ENCODE measurements around the gene RFX4.
A peak's percentile ranks its signal among the peaks of the same experiment; 100 is the strongest.

RFX4 gene

DNA sequence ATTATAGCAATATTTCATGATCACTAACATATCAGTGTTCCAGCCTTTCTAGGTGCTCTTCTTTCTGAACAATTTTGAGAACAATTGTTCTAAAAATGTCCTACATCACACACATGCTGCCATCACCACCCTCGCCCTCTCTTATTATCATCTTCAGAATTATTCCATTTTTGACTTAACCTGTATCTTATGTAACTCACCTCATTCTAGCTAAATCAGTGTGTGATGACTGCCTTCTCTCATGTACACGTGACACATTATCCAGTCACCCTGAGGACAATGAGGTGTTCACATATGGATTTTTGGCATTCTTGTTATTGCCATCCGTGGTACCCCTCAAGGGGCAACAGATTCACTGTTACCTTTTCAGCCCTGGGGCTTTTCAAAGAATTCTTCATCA is 87.3 kb downstream of the RFX4 start:
- Histone ChIP-seq H3K27me3 (no peaks in the 10 kb centered on the region), H3K9me3 (no peaks in the 10 kb centered on the region)

DNA sequence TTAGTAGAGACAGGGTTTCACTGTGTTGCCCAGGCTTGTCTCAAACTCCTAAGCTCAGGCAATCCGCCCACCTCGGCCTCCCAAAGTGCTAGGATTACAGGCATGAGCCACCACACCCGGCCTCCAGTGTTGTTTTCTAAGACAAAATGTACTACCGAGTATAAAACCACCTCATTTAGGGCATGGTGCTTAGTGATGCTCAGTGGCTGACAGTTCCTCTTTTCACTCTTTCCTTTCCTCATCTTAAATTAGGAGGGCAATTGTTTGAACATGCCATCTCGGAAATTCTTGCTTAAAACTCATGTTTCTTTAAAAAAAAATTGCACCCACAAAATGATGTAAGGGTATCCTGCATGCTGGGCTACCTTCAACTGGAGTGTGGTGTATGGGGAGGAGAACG is 89.0 kb downstream of the RFX4 start:
- no peak overlapping the region for H3K4me3 ChIP-seq
- H3K27me3 ChIP-seq = no peaks in the 10 kb centered on the region
- no peaks in the 10 kb centered on the region for H3K9me3 ChIP-seq
- no peaks in the 10 kb centered on the region for H3K36me3 ChIP-seq
- H3K4me2 ChIP-seq = peak overlapping the region; percentile 79
- TF ChIP-seq Cebpa-rat (IDR thresholded peaks at IDR 0.05) = no peak
- H4K20me1 ChIP-seq = no peaks in the 10 kb centered on the region
- H3K9ac ChIP-seq = no peak overlapping the region
- H3K27ac ChIP-seq = no peak overlapping the region
- H3K4me1 ChIP-seq = peaks cover 32% of the 10 kb centered on the region

More for the DNA sequence above, 87.3 kb downstream of the RFX4 start:
- Histone ChIP-seq H3K4me2 (no peak overlapping the region), H3K36me3 (no peaks in the 10 kb centered on the region), H3K9ac (no peak overlapping the region), H4K20me1 (no peaks in the 10 kb centered on the region), H3K27ac (no peak overlapping the region), H3K4me3 (no peak overlapping the region), H3K4me1 (peaks cover 32% of the 10 kb centered on the region)
- TF ChIP-seq Cebpa-rat (IDR thresholded peaks at IDR 0.05) = no peak

DNA sequence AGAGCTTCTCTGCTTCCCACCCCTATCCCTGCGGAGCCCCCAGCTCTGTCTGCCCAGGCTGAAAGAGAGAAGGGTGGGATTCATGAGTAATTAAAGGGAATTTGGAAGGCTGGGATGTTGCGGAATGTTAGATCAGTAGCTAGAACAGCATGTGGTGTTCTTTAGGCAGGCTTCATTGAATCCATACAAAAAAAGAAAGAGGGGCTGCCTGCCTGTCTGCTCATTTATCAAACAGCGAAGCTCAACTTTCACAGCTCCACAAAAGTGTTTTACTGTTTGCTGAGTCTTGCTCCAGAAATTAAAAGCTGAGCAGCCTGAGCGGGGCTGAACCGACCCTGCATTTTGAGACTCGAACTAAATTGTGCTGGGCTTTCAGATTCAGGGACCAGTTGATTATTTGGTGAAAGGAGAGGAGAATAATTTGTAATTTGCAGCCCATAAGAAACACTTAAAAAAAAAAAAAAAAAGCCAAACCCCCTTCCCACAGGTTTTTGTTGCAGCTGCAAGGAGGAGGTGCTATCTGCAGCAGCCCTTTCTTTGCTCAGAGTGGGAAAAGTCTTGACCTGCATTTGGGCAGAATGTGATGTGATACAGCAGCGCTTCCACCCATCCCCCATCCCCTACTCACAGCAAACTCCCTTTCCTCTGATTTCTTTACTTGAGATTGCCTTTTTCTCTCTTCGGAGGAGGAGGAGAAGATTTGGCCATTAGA is 89.7 kb downstream of the RFX4 start:
- Histone ChIP-seq H4K20me1 (no peaks in the 10 kb centered on the region), H3K4me3 (no peak overlapping the region), H3K9me3 (no peaks in the 10 kb centered on the region), H3K9ac (no peak overlapping the region), H3K27me3 (no peaks in the 10 kb centered on the region), H3K27ac (no peak overlapping the region), H3K4me2 (peak overlapping the region; percentile 79), H3K36me3 (no peaks in the 10 kb centered on the region), H3K4me1 (peaks cover 32% of the 10 kb centered on the region)
- TF ChIP-seq Cebpa-rat (IDR thresholded peaks at IDR 0.05) = no peak

DNA sequence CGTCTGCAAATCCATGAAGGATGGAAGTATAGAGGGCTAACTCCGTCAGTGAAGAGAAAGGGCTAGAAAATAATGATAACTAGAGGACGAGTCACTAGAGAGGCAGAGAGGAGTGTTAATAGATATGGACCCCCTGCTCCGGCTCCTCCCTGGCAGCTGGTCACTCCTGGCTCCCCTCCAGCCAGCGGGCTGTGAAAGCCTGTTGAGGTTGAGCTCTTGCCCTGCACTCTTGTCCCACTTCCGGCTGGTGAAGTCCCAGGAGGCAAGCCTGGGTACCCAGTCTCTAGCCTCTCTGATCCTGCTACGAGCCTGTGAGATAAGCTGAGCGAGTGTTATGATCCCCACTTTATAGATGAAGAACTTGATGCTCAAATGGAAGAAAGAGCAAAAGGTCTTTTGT is 90.3 kb downstream of the RFX4 start:
- TF ChIP-seq Cebpa-rat (IDR thresholded peaks at IDR 0.05) = no peak
- Histone ChIP-seq H3K9me3 (no peaks in the 10 kb centered on the region), H3K9ac (no peak overlapping the region), H3K4me2 (peak overlapping the region; percentile 79), H3K27me3 (no peaks in the 10 kb centered on the region), H4K20me1 (no peaks in the 10 kb centered on the region), H3K36me3 (no peaks in the 10 kb centered on the region), H3K4me3 (no peak overlapping the region), H3K27ac (no peak overlapping the region), H3K4me1 (peaks cover 32% of the 10 kb centered on the region)

DNA sequence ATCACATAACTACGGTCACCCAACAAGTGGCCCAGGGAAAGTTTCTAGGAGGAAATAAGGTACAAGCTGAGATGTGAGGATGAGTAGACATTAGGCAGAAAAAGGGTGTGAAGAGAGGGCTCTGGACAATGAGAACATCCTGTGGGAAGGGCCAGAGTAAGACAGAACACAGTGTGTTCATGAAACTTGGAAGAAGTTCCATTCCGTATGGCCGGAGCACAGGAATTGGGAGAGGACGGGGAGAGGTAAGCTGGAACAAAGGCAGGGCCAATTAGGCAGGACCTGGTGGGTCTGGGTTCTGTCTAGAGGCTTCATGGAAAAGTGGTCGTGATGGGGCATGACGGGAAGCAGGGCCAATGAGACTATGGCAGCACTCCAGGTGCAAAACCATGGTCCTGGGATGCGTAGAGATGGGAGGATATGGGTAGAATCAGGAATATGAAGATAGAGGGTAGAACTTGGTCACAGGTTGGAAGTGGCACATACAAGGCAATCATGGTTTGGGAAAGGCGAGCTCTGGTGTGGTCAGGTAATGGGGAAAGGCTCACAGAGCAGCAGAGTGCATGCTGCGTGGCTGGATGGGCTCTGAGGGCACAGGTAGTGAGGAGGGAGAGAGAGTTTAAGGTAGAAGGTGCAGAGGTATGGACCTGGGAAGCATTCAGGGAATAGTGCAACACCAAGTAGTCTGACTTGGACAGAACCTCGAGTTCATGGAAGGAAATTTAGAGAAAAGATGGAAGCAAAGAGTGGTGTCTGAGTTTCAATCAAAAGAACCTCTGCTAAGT is 93.0 kb downstream of the RFX4 start:
- TF ChIP-seq Cebpa-rat (IDR thresholded peaks at IDR 0.05) = no peak
- H3K4me1 ChIP-seq = peaks cover 32% of the 10 kb centered on the region
- no peak overlapping the region for H3K27ac ChIP-seq
- H3K4me3 ChIP-seq = no peak overlapping the region
- H3K9ac ChIP-seq = no peak overlapping the region
- H3K9me3 ChIP-seq = no peaks in the 10 kb centered on the region
- H3K27me3 ChIP-seq = no peaks in the 10 kb centered on the region
- H3K36me3 ChIP-seq = no peaks in the 10 kb centered on the region
- no peak overlapping the region for H3K4me2 ChIP-seq
- no peaks in the 10 kb centered on the region for H4K20me1 ChIP-seq

GRCh38 chr12:106679574-106679973 is 96.8 kb downstream of the RFX4 start:
- H3K9ac ChIP-seq = no peak overlapping the region
- H3K4me3 ChIP-seq = no peak overlapping the region
- H4K20me1 ChIP-seq = no peaks in the 10 kb centered on the region

DNA sequence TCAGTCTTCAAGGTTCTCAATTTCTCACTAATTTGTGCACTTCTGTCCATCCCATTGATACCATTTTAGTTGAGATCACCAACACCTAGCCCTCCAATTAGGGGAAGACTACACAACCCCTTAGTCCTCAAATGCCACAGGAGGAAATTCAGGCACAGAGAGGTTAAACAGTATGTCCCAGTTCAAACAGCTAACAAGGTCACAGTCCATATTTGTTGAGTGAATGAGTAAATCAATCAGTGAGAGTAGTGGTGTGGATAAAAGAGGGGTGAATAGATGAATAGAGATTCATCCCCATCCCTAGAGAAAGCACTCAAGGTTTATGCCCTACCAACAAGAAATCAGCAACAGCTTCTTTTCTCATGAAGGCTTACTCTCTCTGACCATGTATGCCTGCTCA is 97.5 kb downstream of the RFX4 start:
- Histone ChIP-seq H3K27ac (no peak overlapping the region), H3K4me1 (no peaks in the 10 kb centered on the region), H3K9me3 (no peaks in the 10 kb centered on the region), H4K20me1 (no peaks in the 10 kb centered on the region), H3K4me3 (no peak overlapping the region), H3K36me3 (no peaks in the 10 kb centered on the region), H3K4me2 (no peak overlapping the region), H3K9ac (no peak overlapping the region), H3K27me3 (no peaks in the 10 kb centered on the region)
- no peak for TF ChIP-seq Cebpa-rat (IDR thresholded peaks at IDR 0.05)

More at GRCh38 chr12:106679574-106679973, 96.8 kb downstream of the RFX4 start:
- Histone ChIP-seq H3K9me3 (no peaks in the 10 kb centered on the region), H3K36me3 (no peaks in the 10 kb centered on the region), H3K27me3 (no peaks in the 10 kb centered on the region), H3K4me1 (no peaks in the 10 kb centered on the region), H3K27ac (no peak overlapping the region), H3K4me2 (no peak overlapping the region)
- no peak for TF ChIP-seq Cebpa-rat (IDR thresholded peaks at IDR 0.05)

DNA sequence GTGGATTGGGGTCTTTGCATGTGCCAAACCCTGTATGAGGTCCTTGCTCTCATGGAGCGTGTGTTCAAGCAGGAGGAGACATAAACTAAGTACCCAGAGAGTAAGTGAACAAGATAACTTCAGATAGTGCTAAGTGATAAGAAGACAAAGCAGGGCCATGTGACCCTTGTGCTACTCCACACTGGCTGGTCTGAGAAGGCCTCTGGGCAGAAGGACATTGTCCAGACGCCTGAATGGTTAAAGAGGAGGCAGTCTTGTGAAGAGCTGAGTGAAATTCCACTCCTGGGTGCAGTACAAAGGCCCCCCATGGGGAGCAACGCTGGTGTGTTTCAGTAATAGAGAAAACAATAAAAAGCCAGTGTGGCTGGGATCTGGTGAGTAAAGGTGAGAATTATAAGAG is 98.4 kb downstream of the RFX4 start:
- no peak for TF ChIP-seq Cebpa-rat (IDR thresholded peaks at IDR 0.05)
- Histone ChIP-seq H3K27me3 (no peaks in the 10 kb centered on the region), H3K9ac (no peak overlapping the region), H3K9me3 (no peaks in the 10 kb centered on the region), H3K36me3 (no peaks in the 10 kb centered on the region), H3K4me2 (no peak overlapping the region), H3K4me1 (no peaks in the 10 kb centered on the region), H4K20me1 (no peaks in the 10 kb centered on the region), H3K27ac (no peak overlapping the region), H3K4me3 (no peak overlapping the region)

GRCh38 chr12:106682594-106683234 is 99.9 kb downstream of the RFX4 start:
- no peak for TF ChIP-seq Cebpa-rat (IDR thresholded peaks at IDR 0.05)
- Histone ChIP-seq H3K4me2 (no peak overlapping the region), H3K36me3 (no peaks in the 10 kb centered on the region), H3K4me1 (no peaks in the 10 kb centered on the region), H3K9me3 (no peaks in the 10 kb centered on the region), H4K20me1 (no peaks in the 10 kb centered on the region), H3K4me3 (no peak overlapping the region), H3K27ac (no peak overlapping the region), H3K27me3 (no peaks in the 10 kb centered on the region), H3K9ac (no peak overlapping the region)

DNA sequence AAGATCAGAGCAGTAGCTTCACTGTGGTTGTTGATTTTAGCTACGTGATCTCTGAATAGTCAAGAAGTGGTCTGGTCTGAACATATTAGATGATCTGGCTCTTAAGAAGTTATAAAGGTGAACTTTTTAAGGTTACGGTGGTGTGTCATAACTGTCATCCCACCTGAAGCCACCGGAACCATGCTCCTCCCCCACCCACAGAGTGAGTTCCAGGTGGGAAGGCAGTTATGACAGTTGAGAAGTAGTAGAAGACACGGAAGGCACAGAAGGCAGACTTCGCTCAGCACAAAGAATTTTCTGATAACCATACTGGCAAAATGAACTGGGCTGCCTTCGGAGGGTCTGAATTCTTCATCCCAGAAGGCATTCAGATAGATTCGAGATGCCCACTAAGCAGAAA is 101.7 kb downstream of the RFX4 start:
- Histone ChIP-seq H3K27me3 (no peaks in the 10 kb centered on the region), H3K4me3 (no peak overlapping the region), H3K27ac (no peak overlapping the region), H3K9me3 (no peaks in the 10 kb centered on the region), H3K36me3 (no peaks in the 10 kb centered on the region), H3K4me1 (no peaks in the 10 kb centered on the region), H3K4me2 (no peak overlapping the region), H3K9ac (no peak overlapping the region), H4K20me1 (no peaks in the 10 kb centered on the region)
- no peak for TF ChIP-seq Cebpa-rat (IDR thresholded peaks at IDR 0.05)

Data from BLaER1 (cell line).